Measurements from ENCODE around the gene TMEM186. TPM values are rescaled to one million over a fixed set of nuclear protein-coding genes. Genes with fewer than 3 reads are reported as not detected.

Gene TMEM186
- total RNA-seq, 1 donor from 2014 or later: 6.8 TPM

DNA sequence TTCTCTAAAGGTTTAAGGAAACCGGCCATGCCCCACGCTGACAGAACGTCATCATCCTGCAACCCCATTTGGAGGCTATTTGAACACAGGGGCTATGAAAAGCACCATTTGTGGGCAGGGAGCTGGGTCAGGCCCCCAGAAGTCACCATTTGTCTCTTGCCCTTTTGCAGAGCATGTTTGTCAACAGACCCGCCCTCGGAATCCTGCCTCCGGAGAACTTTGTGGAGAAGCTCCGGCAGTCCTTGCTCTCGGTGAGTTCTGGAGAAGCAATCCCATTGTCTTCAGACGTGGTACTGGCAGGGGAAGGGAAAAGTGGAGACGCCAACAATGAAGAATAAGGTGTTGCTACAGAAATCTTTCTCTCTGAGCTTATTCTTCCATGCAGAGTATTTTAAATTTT, 33.5 kb downstream of the TMEM186 start:
- peaks cover 0 to 7% (median 0%) of the 10 kb centered on the region in 3 donors for H3K36me3 ChIP-seq (ENCODE audit: control insufficient read depth in 3 of 3, insufficient read depth in 3 of 3, low read length in 3 of 3)
- H3K27ac ChIP-seq (ENCODE audit: low read depth, low read length): no peak overlapping the region
- no peak overlapping the region for H3K4me3 ChIP-seq (ENCODE audit: low read length in 3 of 3)
- no peak overlapping the region for H3K9ac ChIP-seq (ENCODE audit: low read depth in 1 of 3, low read length in 3 of 3)
- H3K4me1 ChIP-seq (ENCODE audit: control insufficient read depth in 3 of 3, insufficient read depth in 3 of 3, low read length in 3 of 3): no peaks in the 10 kb centered on the region
- no peaks in the 10 kb centered on the region for H3K27me3 ChIP-seq (ENCODE audit: control insufficient read depth in 3 of 3, insufficient read depth in 3 of 3, low read length in 3 of 3)
- H3K9me3 ChIP-seq (ENCODE audit: control insufficient read depth in 3 of 3, low read length in 3 of 3): no peaks in the 10 kb centered on the region

DNA sequence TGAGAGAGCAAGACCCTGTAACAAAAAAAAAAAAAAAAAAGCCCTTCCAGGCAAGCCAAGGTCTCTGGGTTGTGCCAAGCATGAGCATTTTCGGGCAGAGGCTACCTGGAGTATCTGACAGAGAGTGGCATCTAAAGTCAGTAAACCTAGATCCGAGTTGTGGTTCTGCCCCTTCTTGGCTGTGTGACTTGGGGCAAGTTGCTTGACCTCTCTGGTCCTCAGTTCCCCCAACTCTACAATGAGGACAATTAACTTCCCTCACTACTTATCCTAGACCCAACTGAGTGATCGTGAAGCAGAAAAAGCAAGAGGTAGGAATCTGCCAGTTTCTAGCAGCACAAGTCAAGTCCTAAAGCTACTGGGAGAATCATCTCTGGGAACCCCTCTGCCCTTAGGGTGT, 34.4 kb downstream of the TMEM186 start:
- Histone ChIP-seq H3K27ac (ENCODE audit: low read depth, low read length) (no peak overlapping the region), H3K36me3 (ENCODE audit: control insufficient read depth in 3 of 3, insufficient read depth in 3 of 3, low read length in 3 of 3) (peaks cover 0 to 3% (median 0%) of the 10 kb centered on the region in 3 donors), H3K9ac (ENCODE audit: low read depth in 1 of 3, low read length in 3 of 3) (no peak overlapping the region), H3K9me3 (ENCODE audit: control insufficient read depth in 3 of 3, low read length in 3 of 3) (no peaks in the 10 kb centered on the region), H3K4me3 (ENCODE audit: low read length in 3 of 3) (no peak overlapping the region), H3K27me3 (ENCODE audit: control insufficient read depth in 3 of 3, insufficient read depth in 3 of 3, low read length in 3 of 3) (no peaks in the 10 kb centered on the region), H3K4me1 (ENCODE audit: control insufficient read depth in 3 of 3, insufficient read depth in 3 of 3, low read length in 3 of 3) (no peaks in the 10 kb centered on the region)

DNA sequence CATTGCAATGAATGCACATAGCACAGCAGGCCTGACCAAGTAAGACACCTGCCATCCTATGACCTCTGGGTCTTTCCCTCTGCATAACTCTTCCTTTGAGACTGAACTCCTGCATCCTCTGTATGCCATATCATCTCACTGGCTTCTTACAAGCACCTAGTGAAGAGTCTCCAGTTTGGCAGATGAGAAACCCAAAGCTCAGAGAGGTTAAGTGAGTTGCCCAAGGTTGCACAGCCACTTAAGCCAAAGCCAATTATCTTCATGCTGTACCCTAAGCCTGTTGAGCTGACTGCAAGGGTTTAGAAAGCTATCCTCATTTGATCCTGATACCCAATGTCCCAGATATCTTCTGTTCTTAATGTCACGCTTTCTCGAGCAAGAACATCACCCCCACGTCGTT, 35.2 kb downstream of the TMEM186 start:
- no peaks in the 10 kb centered on the region for H3K27me3 ChIP-seq (ENCODE audit: control insufficient read depth in 3 of 3, insufficient read depth in 3 of 3, low read length in 3 of 3)
- H3K4me1 ChIP-seq (ENCODE audit: control insufficient read depth in 3 of 3, insufficient read depth in 3 of 3, low read length in 3 of 3): no peaks in the 10 kb centered on the region
- H3K9ac ChIP-seq (ENCODE audit: low read depth in 1 of 3, low read length in 3 of 3): no peak overlapping the region
- peaks cover 0 to 3% (median 3%) of the 10 kb centered on the region in 3 donors for H3K36me3 ChIP-seq (ENCODE audit: control insufficient read depth in 3 of 3, insufficient read depth in 3 of 3, low read length in 3 of 3)
- H3K9me3 ChIP-seq (ENCODE audit: control insufficient read depth in 3 of 3, low read length in 3 of 3): no peaks in the 10 kb centered on the region
- no peak overlapping the region for H3K27ac ChIP-seq (ENCODE audit: low read depth, low read length)
- H3K4me3 ChIP-seq (ENCODE audit: low read length in 3 of 3): no peak overlapping the region

DNA sequence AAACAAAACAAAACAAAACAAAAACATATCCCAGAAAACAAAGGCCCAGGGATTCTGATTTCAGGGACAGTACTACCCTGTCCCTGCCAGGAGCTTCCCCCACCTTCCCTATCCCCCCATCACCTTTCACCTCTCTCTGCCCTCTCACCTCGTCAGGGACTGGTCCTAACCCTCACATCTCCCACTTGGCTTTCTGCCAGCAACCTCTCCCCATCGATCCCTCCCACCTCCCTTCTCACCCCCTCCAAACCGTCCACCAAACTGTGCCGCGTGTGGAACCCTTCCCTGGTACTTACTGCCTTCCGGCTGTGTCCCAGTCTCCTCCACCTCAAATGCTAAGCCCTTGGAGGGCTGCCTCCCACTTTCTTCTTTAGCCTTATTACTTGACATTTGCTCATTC, 36.4 kb downstream of the TMEM186 start:
- Histone ChIP-seq H3K4me3 (ENCODE audit: low read length in 3 of 3) (no peak overlapping the region), H3K27ac (ENCODE audit: low read depth, low read length) (no peak overlapping the region), H3K36me3 (ENCODE audit: control insufficient read depth in 3 of 3, insufficient read depth in 3 of 3, low read length in 3 of 3) (peaks cover 0 to 7% (median 3%) of the 10 kb centered on the region in 3 donors), H3K4me1 (ENCODE audit: control insufficient read depth in 3 of 3, insufficient read depth in 3 of 3, low read length in 3 of 3) (no peaks in the 10 kb centered on the region), H3K27me3 (ENCODE audit: control insufficient read depth in 3 of 3, insufficient read depth in 3 of 3, low read length in 3 of 3) (no peaks in the 10 kb centered on the region), H3K9ac (ENCODE audit: low read depth in 1 of 3, low read length in 3 of 3) (no peak overlapping the region), H3K9me3 (ENCODE audit: control insufficient read depth in 3 of 3, low read length in 3 of 3) (no peaks in the 10 kb centered on the region)

DNA sequence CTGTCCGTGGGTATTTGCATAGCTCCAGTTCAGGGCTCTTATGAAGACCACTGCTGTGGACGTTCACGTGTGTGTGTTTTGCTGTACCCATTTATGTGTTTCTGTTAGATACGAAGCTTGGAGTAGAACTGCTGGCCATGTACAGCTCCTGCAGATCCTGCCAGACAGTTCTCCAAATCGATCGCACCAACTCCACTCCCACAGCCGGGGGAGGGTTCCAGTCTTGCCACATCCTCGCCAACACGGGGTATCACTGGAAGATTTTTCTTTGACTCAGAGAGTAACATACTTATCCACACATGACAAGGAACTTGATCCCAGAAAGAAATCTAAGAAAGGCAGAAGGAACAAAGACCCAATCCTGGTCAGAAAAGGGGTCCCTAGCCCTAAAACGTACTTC, 37.4 kb downstream of the TMEM186 start:
- Histone ChIP-seq H3K4me3 (ENCODE audit: low read length in 3 of 3) (no peak overlapping the region), H3K9me3 (ENCODE audit: control insufficient read depth in 3 of 3, low read length in 3 of 3) (no peaks in the 10 kb centered on the region), H3K27ac (ENCODE audit: low read depth, low read length) (no peak overlapping the region), H3K36me3 (ENCODE audit: control insufficient read depth in 3 of 3, insufficient read depth in 3 of 3, low read length in 3 of 3) (peaks cover 0 to 5% (median 3%) of the 10 kb centered on the region in 3 donors), H3K4me1 (ENCODE audit: control insufficient read depth in 3 of 3, insufficient read depth in 3 of 3, low read length in 3 of 3) (no peaks in the 10 kb centered on the region), H3K27me3 (ENCODE audit: control insufficient read depth in 3 of 3, insufficient read depth in 3 of 3, low read length in 3 of 3) (no peaks in the 10 kb centered on the region), H3K9ac (ENCODE audit: low read depth in 1 of 3, low read length in 3 of 3) (no peak overlapping the region)

DNA sequence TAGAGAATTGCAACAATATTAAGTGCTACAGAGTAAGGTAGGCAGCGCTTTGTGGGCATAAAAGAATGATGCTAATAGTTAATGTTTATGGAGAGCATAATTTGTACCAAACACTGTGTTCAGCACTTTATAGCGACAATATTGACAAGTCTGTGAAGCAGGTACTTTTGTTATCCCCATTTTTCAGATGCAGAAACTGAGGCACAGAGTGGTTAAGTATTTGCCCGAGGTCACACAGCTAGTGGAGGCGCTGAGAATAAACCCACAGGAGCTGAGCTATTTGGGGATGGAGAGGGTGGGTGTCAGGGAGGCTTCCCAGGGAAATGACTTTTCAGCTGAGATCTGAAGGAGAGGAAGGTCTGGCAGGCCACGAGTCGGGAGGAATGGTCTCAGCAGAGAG, 39.4 kb downstream of the TMEM186 start:
- H3K9me3 ChIP-seq (ENCODE audit: control insufficient read depth in 3 of 3, low read length in 3 of 3): no peaks in the 10 kb centered on the region
- H3K4me1 ChIP-seq (ENCODE audit: control insufficient read depth in 3 of 3, insufficient read depth in 3 of 3, low read length in 3 of 3): no peaks in the 10 kb centered on the region
- peaks cover 3 to 5% (median 3%) of the 10 kb centered on the region in 3 donors for H3K36me3 ChIP-seq (ENCODE audit: control insufficient read depth in 3 of 3, insufficient read depth in 3 of 3, low read length in 3 of 3)
- H3K27me3 ChIP-seq (ENCODE audit: control insufficient read depth in 3 of 3, insufficient read depth in 3 of 3, low read length in 3 of 3): no peaks in the 10 kb centered on the region
- H3K4me3 ChIP-seq (ENCODE audit: low read length in 3 of 3): no peak overlapping the region
- H3K27ac ChIP-seq (ENCODE audit: low read depth, low read length): no peak overlapping the region
- no peak overlapping the region for H3K9ac ChIP-seq (ENCODE audit: low read depth in 1 of 3, low read length in 3 of 3)

DNA sequence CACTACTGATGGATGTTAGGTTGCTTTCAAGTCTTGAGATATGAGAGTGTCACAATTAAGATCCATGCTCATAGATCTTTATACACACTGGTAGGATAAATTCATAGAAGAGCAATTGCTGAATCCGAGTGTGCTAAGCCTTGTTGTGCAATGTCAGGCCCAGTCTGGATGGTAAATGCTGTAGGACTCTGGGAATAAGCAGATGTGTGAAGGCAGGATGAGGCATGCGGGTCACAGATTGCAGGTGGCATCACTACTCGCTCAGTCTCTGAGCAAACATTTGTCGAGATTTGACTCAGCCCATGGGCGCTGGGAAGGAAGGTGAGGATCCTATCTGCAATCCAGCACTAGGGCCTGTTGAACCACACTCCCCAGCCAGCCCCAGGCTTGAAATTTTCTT, 40.7 kb downstream of the TMEM186 start:
- no peaks in the 10 kb centered on the region for H3K4me1 ChIP-seq (ENCODE audit: control insufficient read depth in 3 of 3, insufficient read depth in 3 of 3, low read length in 3 of 3)
- peaks cover 3 to 5% (median 3%) of the 10 kb centered on the region in 3 donors for H3K36me3 ChIP-seq (ENCODE audit: control insufficient read depth in 3 of 3, insufficient read depth in 3 of 3, low read length in 3 of 3)
- no peaks in the 10 kb centered on the region for H3K9me3 ChIP-seq (ENCODE audit: control insufficient read depth in 3 of 3, low read length in 3 of 3)
- H3K4me3 ChIP-seq (ENCODE audit: low read length in 3 of 3): no peak overlapping the region
- H3K27ac ChIP-seq (ENCODE audit: low read depth, low read length): no peak overlapping the region
- no peaks in the 10 kb centered on the region for H3K27me3 ChIP-seq (ENCODE audit: control insufficient read depth in 3 of 3, insufficient read depth in 3 of 3, low read length in 3 of 3)
- no peak overlapping the region for H3K9ac ChIP-seq (ENCODE audit: low read depth in 1 of 3, low read length in 3 of 3)

DNA sequence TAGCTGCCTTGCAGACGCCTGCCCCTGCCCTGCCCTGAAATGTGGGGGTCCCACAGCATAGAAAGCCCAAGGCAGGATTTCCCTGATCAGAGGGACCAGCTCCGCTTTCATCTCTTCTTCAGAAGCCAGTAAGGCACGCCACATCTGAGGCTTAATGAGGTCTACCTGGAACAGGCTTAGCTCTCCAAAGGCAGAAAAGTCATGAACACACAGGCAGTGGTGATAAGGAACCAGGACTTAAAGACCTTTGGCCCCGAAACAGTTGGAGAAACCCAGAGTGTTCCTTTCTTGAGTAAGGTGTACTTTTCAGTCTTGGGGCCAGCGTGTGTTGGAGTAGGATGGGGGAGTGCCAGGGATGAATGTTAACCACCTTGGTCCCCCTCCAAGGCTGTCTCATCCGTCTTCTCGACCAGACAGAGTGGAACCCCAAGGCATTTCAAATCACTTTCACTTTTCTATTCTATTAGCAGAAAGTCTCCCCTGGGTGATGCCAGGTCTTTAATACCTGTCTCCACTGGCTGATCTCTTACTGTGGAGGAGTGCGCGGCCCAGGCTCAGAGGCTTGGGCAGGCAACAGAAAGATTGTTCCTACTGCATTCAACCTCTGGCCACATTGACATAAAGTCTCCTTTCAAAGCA, 43.9 kb downstream of the TMEM186 start:
- no peaks in the 10 kb centered on the region for H3K4me1 ChIP-seq (ENCODE audit: control insufficient read depth in 3 of 3, insufficient read depth in 3 of 3, low read length in 3 of 3)
- H3K27ac ChIP-seq (ENCODE audit: low read depth, low read length): no peak overlapping the region
- H3K9me3 ChIP-seq (ENCODE audit: control insufficient read depth in 3 of 3, low read length in 3 of 3): no peaks in the 10 kb centered on the region
- no peak overlapping the region for H3K9ac ChIP-seq (ENCODE audit: low read depth in 1 of 3, low read length in 3 of 3)
- H3K27me3 ChIP-seq (ENCODE audit: control insufficient read depth in 3 of 3, insufficient read depth in 3 of 3, low read length in 3 of 3): no peaks in the 10 kb centered on the region
- H3K36me3 ChIP-seq (ENCODE audit: control insufficient read depth in 3 of 3, insufficient read depth in 3 of 3, low read length in 3 of 3): peaks cover 3 to 6% (median 5%) of the 10 kb centered on the region in 3 donors
- H3K4me3 ChIP-seq (ENCODE audit: low read length in 3 of 3): no peak overlapping the region

DNA sequence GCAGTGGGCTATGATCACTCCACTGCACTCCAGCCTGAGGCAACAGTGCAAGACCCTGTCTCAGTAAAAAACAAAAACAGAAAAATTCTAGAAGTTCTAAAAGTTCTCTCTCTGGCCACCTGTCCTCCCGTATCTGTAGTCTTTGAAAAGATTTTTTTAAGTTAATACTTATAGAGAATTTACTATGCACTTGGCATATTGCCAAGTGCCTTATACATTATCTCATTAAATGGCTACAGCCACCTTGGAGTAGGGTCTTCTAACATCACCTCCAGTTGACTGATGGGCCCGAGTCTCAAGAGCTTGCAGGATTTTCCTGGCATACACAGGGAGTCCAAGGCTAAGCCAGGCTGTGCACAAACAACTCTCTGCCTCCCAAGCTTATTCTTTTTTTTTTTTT, 44.7 kb downstream of the TMEM186 start:
- no peak overlapping the region for H3K9ac ChIP-seq (ENCODE audit: low read depth in 1 of 3, low read length in 3 of 3)
- peaks cover 1 to 6% (median 5%) of the 10 kb centered on the region in 3 donors for H3K36me3 ChIP-seq (ENCODE audit: control insufficient read depth in 3 of 3, insufficient read depth in 3 of 3, low read length in 3 of 3)
- H3K27me3 ChIP-seq (ENCODE audit: control insufficient read depth in 3 of 3, insufficient read depth in 3 of 3, low read length in 3 of 3): no peaks in the 10 kb centered on the region
- H3K9me3 ChIP-seq (ENCODE audit: control insufficient read depth in 3 of 3, low read length in 3 of 3): no peaks in the 10 kb centered on the region
- no peaks in the 10 kb centered on the region for H3K4me1 ChIP-seq (ENCODE audit: control insufficient read depth in 3 of 3, insufficient read depth in 3 of 3, low read length in 3 of 3)
- H3K4me3 ChIP-seq (ENCODE audit: low read length in 3 of 3): no peak overlapping the region
- H3K27ac ChIP-seq (ENCODE audit: low read depth, low read length): no peak overlapping the region

DNA sequence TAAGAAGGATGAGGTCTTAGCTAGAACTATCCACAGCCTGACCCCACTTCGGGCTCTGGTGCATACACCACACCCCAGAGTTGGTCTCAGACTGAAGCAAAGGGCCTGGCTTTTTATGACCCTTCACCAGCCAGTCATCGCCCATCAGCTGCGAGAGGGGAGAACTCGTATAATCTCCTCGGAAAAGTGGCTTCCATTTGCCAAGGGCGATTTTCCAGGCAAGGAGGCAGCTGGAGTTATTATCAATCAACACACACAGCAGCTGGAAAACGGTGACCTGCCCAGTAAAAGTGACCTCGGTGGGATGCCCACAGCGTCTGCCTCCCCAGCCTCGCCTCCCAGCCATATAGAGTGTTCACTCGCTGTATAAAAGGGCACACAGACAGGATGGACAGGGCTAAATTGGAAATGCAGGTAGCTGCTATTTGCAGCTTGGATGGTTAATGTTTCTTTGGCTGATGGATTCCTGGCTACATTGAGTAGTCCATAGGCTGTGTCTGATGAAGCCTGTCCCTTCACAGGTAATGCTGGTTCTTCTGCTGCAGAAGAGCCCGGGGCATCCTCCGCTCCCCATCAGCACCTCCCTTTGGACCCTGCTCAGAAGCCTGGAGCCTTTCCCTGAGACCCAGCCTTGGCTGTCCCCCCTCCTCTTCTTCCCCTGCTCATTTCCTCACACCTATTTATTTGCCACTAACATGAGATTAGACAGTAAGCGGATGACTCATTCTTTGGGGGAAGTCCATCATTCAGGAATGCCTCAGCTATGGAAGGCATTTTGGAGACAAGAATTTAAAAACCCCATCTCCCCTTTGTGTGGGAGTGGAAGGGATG, 45.7 kb downstream of the TMEM186 start:
- H3K4me3 ChIP-seq (ENCODE audit: low read length in 3 of 3): no peak overlapping the region
- peaks cover 0 to 6% (median 6%) of the 10 kb centered on the region in 3 donors for H3K36me3 ChIP-seq (ENCODE audit: control insufficient read depth in 3 of 3, insufficient read depth in 3 of 3, low read length in 3 of 3)
- no peaks in the 10 kb centered on the region for H3K4me1 ChIP-seq (ENCODE audit: control insufficient read depth in 3 of 3, insufficient read depth in 3 of 3, low read length in 3 of 3)
- no peaks in the 10 kb centered on the region for H3K27me3 ChIP-seq (ENCODE audit: control insufficient read depth in 3 of 3, insufficient read depth in 3 of 3, low read length in 3 of 3)
- H3K9me3 ChIP-seq (ENCODE audit: control insufficient read depth in 3 of 3, low read length in 3 of 3): no peaks in the 10 kb centered on the region
- no peak overlapping the region for H3K9ac ChIP-seq (ENCODE audit: low read depth in 1 of 3, low read length in 3 of 3)
- no peak overlapping the region for H3K27ac ChIP-seq (ENCODE audit: low read depth, low read length)

Data from skeletal muscle tissue (tissue), 4 donors.